Measurements from ENCODE around the gene CKAP2L. TPM values are rescaled to one million over a fixed set of nuclear protein-coding genes. Genes with fewer than 3 reads are reported as not detected.
"Not testable (repeated sequence)": the region's sequence is repeated elsewhere in the genome, so short reads cannot be mapped to it uniquely, and the experiment has no call there.

The CKAP2L gene
- total RNA-seq, 1 experiment from 2014 or later: 23.3 TPM

- H3K18ac ChIP-seq (ENCODE audit: insufficient read length, low read depth, low read length): no peak overlapping the region
- H3K36me3 Mint-ChIP-seq (ENCODE audit: insufficient read depth in 1 of 3, low read depth in 3 of 3): no peaks in the 10 kb centered on the region
Observed at GRCh38 chr2:112708968-112709367, 55.4 kb downstream of the CKAP2L start.

GRCh38 chr2:112706947-112707346 lies 57.5 kb downstream of the CKAP2L start:
- H3K27ac Mint-ChIP-seq; H4K8ac ChIP-seq (replicated peaks; ENCODE audit: insufficient read length, low read depth, low read length); H3K79me1 ChIP-seq (ENCODE audit: insufficient read depth, low read depth, low read length, poor library complexity, severe bottlenecking); H3K14ac ChIP-seq (ENCODE audit: insufficient read depth, low read length); H4K20me1 ChIP-seq (ENCODE audit: control insufficient read depth, insufficient read depth, insufficient read length); H3T11ph ChIP-seq (ENCODE audit: low read length); H3K9ac ChIP-seq (ENCODE audit: extremely low read depth, insufficient read length, low read length); H3K18ac ChIP-seq (ENCODE audit: insufficient read length, low read depth, low read length); H3K27ac ChIP-seq (ENCODE audit: insufficient read length, low read depth, low read length); H2AFZ ChIP-seq (ENCODE audit: low read length); H3K4ac ChIP-seq (ENCODE audit: low read depth, low read length); H3K36me3 Mint-ChIP-seq (ENCODE audit: insufficient read depth in 1 of 3, low read depth in 3 of 3); H3K4me1 Mint-ChIP-seq; H3K9me3 ChIP-seq (ENCODE audit: control insufficient read depth, low read depth, low read length); H3K79me2 ChIP-seq (ENCODE audit: insufficient read depth, low read length); H2BK120ac ChIP-seq (ENCODE audit: low read depth, low read length, poor library complexity, severe bottlenecking); H2BK15ac ChIP-seq (ENCODE audit: low read depth, low read length); H3K23ac ChIP-seq (ENCODE audit: insufficient read length, low read depth, low read length); H3K9me3 Mint-ChIP-seq; H3K23me2 ChIP-seq (ENCODE audit: insufficient read length, low read depth, low read length, poor library complexity, severe bottlenecking); H2BK20ac ChIP-seq (ENCODE audit: low read depth, low read length, poor library complexity, severe bottlenecking); H3K4me3 Mint-ChIP-seq; DNase-seq; H3K4me2 ChIP-seq (ENCODE audit: insufficient read depth, insufficient read length, low read length); H2AK5ac ChIP-seq (ENCODE audit: insufficient read length, low read length); H4K91ac ChIP-seq (ENCODE audit: insufficient read length, low read depth, low read length); H3K27me3 ChIP-seq (ENCODE audit: insufficient read depth, low read length); H2BK12ac ChIP-seq (ENCODE audit: insufficient read length, low read depth, low read length); H2BK5ac ChIP-seq (ENCODE audit: insufficient read length, low read length); H3K56ac ChIP-seq (ENCODE audit: insufficient read length, low read depth, low read length); H3K4me1 ChIP-seq (ENCODE audit: insufficient read depth, low read length); H4K5ac ChIP-seq (ENCODE audit: insufficient read length, low read depth, low read length): not testable (repeated sequence)
- H3K27me3 Mint-ChIP-seq (ENCODE audit: low read depth): peaks cover 12% of the 10 kb centered on the region
- WGBS (ENCODE audit: extremely low coverage, insufficient read length, low lambda C conversion rate): no CpG with 5 or more reads among the region's 9 CpGs

More at GRCh38 chr2:112708968-112709367, 55.4 kb downstream of the CKAP2L start:
- Histone ChIP-seq H2BK20ac (ENCODE audit: low read depth, low read length, poor library complexity, severe bottlenecking) (no peak overlapping the region), H4K20me1 (ENCODE audit: control insufficient read depth, insufficient read depth, insufficient read length) (no peaks in the 10 kb centered on the region), H3K27ac (ENCODE audit: insufficient read length, low read depth, low read length) (no peak overlapping the region), H2BK12ac (ENCODE audit: insufficient read length, low read depth, low read length) (no peak overlapping the region), H4K91ac (ENCODE audit: insufficient read length, low read depth, low read length) (no peak overlapping the region), H3K9ac (ENCODE audit: extremely low read depth, insufficient read length, low read length) (no peak overlapping the region), H3K79me1 (ENCODE audit: insufficient read depth, low read depth, low read length, poor library complexity, severe bottlenecking) (no peaks in the 10 kb centered on the region), H3K4me1 (ENCODE audit: insufficient read depth, low read length) (no peaks in the 10 kb centered on the region), H3K4ac (ENCODE audit: low read depth, low read length) (no peak overlapping the region), H3K4me2 (ENCODE audit: insufficient read depth, insufficient read length, low read length) (no peak overlapping the region), H3K23ac (ENCODE audit: insufficient read length, low read depth, low read length) (no peak overlapping the region), H2BK15ac (ENCODE audit: low read depth, low read length) (no peak overlapping the region), H2BK5ac (ENCODE audit: insufficient read length, low read length) (no peak overlapping the region), H2AK5ac (ENCODE audit: insufficient read length, low read length) (no peak overlapping the region), H2AFZ (ENCODE audit: low read length) (no peak overlapping the region), H3K9me3 (ENCODE audit: control insufficient read depth, low read depth, low read length) (no peaks in the 10 kb centered on the region), H3K79me2 (ENCODE audit: insufficient read depth, low read length) (no peaks in the 10 kb centered on the region), H3K14ac (ENCODE audit: insufficient read depth, low read length) (no peak overlapping the region), H3K27me3 (ENCODE audit: insufficient read depth, low read length) (no peaks in the 10 kb centered on the region), H3T11ph (ENCODE audit: low read length) (no peak overlapping the region), H3K56ac (ENCODE audit: insufficient read length, low read depth, low read length) (no peak overlapping the region), H3K23me2 (ENCODE audit: insufficient read length, low read depth, low read length, poor library complexity, severe bottlenecking) (no peaks in the 10 kb centered on the region), H4K5ac (ENCODE audit: insufficient read length, low read depth, low read length) (no peak overlapping the region), H2BK120ac (ENCODE audit: low read depth, low read length, poor library complexity, severe bottlenecking) (no peak overlapping the region), H4K8ac (replicated peaks; ENCODE audit: insufficient read length, low read depth, low read length) (no peak overlapping the region)
- no CpG with 5 or more reads among the region's 10 CpGs for WGBS (ENCODE audit: extremely low coverage, insufficient read length, low lambda C conversion rate)
- Mint-ChIP-seq H3K4me3 (no peak overlapping the region), H3K27ac (no peak overlapping the region), H3K4me1 (no peaks in the 10 kb centered on the region), H3K27me3 (ENCODE audit: low read depth) (peaks cover 12% of the 10 kb centered on the region), H3K9me3 (no peaks in the 10 kb centered on the region; a peak in 1 of 5 replicates)
- no peak for DNase-seq
- no peak for TF ChIP-seq CTCF (conservative IDR thresholded peaks at IDR 0.05)
